Activated naive CD8-positive, alpha-beta T cell treated with anti-CD3 and anti-CD28 coated beads, Interleukin-2, amount 10 ng/mL, durations not matched to agents 7 days and 5 days (primary cell): Measurements from ENCODE around the gene RPS21. TPM values are rescaled to one million over a fixed set of nuclear protein-coding genes. Genes with fewer than 3 reads are reported as not detected.

ENCODE experiments used
- ATAC-seq: fragments of 150-1000 bp; cut with Tn5 transposase; one replicate; pipeline ENCODE4 v1.10.0; 2021; ENCODE audit warnings: low read depth, moderate library complexity
- POLR2A ChIA-PET: fragments of 350-600 bp; sonication (Branson Sonifier 250); formaldehyde crosslinking; loops from one replicate; lab custom pipeline; 2021; ENCODE audit warnings: antibody characterized with exemption; lab: Charles Lee
- DNase-seq: peaks from one replicate; pipeline ENCODE4 v3.0.0; 2021
- H3K27ac Mint-ChIP-seq: one replicate; pipeline ENCODE4 v1.8.0; 2022; ENCODE audit warnings: mild to moderate bottlenecking, mixed read lengths
- H3K27me3 Mint-ChIP-seq: one replicate; pipeline ENCODE4 v1.8.0; 2022; ENCODE audit warnings: mild to moderate bottlenecking, moderate library complexity, mixed read lengths
- H3K36me3 Mint-ChIP-seq: one replicate; pipeline ENCODE4 v1.8.0; 2021; ENCODE audit warnings: mild to moderate bottlenecking, mixed read lengths
- H3K4me1 Mint-ChIP-seq: one replicate; pipeline ENCODE4 v1.8.0; 2021; ENCODE audit warnings: mixed read lengths
- H3K4me3 Mint-ChIP-seq: one replicate; pipeline ENCODE4 v1.8.0; 2022; ENCODE audit warnings: mild to moderate bottlenecking, moderate library complexity, mixed read lengths
- H3K9me3 Mint-ChIP-seq: one replicate; pipeline ENCODE4 v1.8.0; 2021; ENCODE audit warnings: mixed read lengths
- total RNA-seq, 2 experiments: library from RNA; stranded (reverse); gene quantifications; one replicate each; pipeline ENCODE4 v1.2.3, GENCODE V29; 2021

Gene RPS21
- total RNA-seq, 2 experiments from 2014 or later: 2,045 to 2,157 TPM

DNA sequence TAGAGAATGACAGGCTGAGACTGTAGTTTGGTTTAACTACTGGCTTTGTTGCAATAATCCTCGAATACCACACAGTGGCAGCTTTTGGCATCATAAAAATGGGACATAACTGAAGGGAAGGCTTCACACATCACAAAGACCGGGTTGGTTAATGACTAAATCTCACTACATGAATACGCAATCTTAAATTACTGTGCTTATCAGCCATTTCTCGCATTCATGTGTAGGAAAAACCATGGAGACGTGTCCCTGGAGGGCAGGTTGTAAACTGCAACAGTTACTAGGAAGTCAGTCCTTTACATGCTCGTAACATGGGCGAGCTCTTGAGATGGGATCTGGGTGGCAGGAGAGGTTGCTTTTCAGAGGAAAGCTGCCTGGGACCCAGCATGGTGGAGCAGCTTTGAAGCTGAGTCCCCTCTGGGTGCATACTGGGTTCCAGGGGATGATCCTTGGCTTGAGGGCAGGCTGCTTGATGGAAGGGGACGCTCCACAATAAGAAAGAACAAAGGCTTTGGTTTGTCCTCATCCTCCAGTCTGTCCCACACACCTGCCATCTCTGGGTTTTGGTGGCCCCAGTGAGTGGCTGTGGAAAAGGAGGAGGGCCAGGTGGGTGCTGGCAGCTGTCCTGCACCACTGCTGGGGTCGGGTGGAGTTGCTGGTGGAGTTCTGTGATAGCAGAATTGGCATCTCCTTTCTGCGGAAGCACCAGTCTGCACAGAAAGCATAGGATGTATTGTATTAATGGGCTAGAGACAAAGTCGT lies 2.1 kb downstream of the RPS21 start:
- ATAC-seq (no peak), DNase-seq (no peak)
- Mint-ChIP-seq H3K4me1 (peaks cover 30% of the 10 kb centered on the region), H3K27ac (peak overlapping the region; percentile 93), H3K9me3 (no peaks in the 10 kb centered on the region), H3K4me3 (peak overlapping the region; percentile 87), H3K27me3 (no peaks in the 10 kb centered on the region), H3K36me3 (peaks cover 18% of the 10 kb centered on the region)
- POLR2A ChIA-PET: no interaction called here

DNA sequence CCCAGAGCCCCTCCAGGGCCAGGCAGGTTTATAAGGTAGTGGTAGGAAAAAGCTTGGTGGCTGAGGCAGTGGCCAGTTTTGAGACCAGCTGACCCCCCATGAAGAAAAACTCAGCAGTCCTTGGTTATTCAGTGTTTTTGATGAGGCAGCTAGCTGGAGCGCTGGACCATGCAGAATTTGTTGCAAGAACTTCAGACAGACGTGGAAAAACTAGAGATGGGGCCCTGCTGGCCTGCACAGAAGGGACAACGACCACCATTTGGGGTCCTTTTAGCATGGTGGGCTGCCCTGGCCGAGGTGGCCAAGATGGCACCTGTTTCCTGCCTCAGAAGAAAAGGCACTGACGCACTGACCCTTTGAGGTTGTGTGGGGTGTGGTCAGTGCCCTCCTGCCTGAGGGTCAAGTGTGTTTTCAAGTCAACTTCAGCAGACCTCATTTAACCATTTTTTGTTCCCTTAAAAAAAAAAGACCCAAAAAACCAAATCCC lies 2.7 kb downstream of the RPS21 start:
- H3K36me3 Mint-ChIP-seq: peaks cover 18% of the 10 kb centered on the region
- H3K9me3 Mint-ChIP-seq: no peaks in the 10 kb centered on the region
- POLR2A ChIA-PET: no interaction called here
- DNase-seq (no peak), ATAC-seq (no peak)
- H3K27me3 Mint-ChIP-seq: no peaks in the 10 kb centered on the region
- peaks cover 28% of the 10 kb centered on the region for H3K4me1 Mint-ChIP-seq
- no peak overlapping the region for H3K4me3 Mint-ChIP-seq
- peak overlapping the region; percentile 60 for H3K27ac Mint-ChIP-seq

DNA sequence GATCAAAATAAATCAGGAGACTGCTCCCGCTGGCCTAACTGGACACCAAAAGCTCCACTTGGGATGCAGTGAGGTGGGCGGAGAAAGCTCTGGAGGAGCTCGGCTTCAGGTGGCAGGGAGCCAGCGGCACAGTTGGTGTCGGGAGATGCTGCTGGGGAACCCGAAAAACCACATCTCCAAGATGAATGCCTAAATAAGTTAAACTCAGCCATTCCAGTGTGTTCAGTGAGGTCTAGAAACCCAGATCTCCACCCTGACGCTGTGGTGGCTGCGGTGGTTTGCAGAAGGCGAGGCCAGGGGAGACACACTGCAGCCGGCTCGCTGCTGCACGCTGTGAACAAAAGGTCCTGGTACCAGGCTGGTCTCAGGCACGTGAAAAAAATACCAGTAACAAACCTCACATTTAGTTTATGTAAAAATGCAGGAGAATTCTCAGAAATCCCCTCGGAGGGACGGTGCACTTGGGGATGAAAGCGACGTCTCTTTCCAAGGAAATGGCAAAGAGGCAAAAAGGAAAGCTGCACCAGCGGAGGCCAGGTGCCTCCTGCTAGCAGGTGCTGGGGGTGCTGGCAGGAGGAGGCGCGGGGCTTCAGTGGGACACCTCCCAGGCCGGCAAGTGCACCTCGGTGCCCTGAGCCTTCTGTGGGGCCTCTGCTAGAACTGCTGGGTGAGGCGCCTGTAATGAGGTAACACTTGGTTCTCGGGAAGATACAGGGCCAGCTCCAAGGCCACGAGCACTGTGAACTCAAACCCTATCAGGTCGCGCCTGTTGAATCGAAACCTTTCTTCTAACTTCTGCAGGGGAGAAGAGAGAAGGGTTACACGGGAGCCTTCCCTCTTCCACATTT lies 3.6 kb downstream of the RPS21 start:
- Mint-ChIP-seq H3K4me3 (no peak overlapping the region), H3K36me3 (peaks cover 18% of the 10 kb centered on the region)
- POLR2A ChIA-PET: no interaction called here

DNA sequence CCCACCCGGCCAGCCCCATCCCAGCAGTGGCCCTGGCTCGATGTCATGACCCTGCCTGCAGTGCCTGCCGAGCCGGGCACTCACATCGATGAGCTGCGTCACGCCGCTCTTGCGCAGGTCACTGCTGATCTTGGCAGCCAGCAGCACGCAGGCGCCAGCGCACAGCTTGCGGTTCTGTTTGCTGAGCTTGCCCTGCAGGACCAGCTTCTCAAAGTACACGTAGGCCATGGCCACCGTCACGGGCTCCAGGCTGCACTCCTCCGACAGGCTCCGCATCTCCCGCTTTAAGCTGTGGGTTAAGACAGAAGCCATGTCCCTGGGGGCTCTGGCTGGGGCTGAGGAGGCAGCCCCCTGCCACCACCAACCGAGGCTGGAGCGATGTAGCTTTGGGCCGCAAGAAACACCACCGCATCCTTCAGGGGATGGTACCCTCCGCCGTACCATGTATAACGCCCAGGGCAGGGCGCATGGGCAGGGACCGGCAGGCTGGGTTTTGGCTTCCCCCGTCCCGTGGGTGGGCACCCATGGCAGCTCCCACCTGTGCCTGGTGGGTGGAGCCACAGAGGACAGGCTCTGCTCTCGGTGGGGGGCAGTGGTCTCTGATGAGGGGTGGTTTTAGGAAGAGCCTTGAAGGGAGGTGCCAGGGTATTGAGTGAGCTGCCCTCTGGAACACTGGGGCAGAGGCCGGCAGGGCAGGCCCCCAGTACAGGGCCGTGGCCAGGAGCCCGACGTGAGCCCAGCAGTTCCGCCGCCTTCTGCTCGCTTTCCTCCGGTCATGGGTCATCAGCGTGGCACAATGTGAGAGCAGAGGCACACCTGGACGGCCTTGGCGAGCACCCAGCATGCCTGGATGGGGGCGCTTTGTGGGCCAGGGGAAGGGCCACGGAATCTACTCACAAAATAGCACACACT lies 4.5 kb downstream of the RPS21 start:
- POLR2A ChIA-PET: no interaction called here
- H3K4me1 Mint-ChIP-seq: peaks cover 15% of the 10 kb centered on the region
- peaks cover 18% of the 10 kb centered on the region for H3K36me3 Mint-ChIP-seq
- no peak for DNase-seq
- no peaks in the 10 kb centered on the region for H3K27me3 Mint-ChIP-seq
- H3K4me3 Mint-ChIP-seq: no peak overlapping the region
- H3K27ac Mint-ChIP-seq: no peak overlapping the region
- no peaks in the 10 kb centered on the region for H3K9me3 Mint-ChIP-seq
- ATAC-seq: no peak

More for the DNA sequence above, 3.6 kb downstream of the RPS21 start:
- H3K27ac Mint-ChIP-seq: no peak overlapping the region
- H3K9me3 Mint-ChIP-seq: no peaks in the 10 kb centered on the region
- DNase-seq (no peak), ATAC-seq (no peak)
- peaks cover 21% of the 10 kb centered on the region for H3K4me1 Mint-ChIP-seq
- no peaks in the 10 kb centered on the region for H3K27me3 Mint-ChIP-seq

DNA sequence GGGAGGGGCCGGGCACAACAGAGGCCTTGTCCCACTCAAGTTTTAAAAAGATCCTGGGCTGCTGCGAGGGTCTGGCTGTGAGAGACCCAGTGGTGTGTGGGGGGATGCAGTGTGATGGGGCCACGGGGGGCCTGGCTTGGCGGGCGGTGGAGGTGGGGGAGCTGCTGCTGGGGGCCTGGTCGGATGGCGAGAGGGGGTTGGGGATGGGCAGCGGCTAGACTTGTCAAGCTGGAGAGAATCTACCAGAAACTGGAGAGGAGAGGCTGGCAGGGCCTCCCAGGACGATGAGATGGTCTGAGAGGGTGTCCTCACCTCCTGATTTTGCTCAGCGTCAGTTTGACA lies 5.1 kb downstream of the RPS21 start:
- H3K4me3 Mint-ChIP-seq: no peak overlapping the region
- no peak overlapping the region for H3K27ac Mint-ChIP-seq
- no peaks in the 10 kb centered on the region for H3K9me3 Mint-ChIP-seq
- POLR2A ChIA-PET: no interaction called here
- H3K27me3 Mint-ChIP-seq: no peaks in the 10 kb centered on the region
- ATAC-seq: no peak
- DNase-seq: no peak
- peaks cover 18% of the 10 kb centered on the region for H3K36me3 Mint-ChIP-seq
- H3K4me1 Mint-ChIP-seq: peaks cover 15% of the 10 kb centered on the region

DNA sequence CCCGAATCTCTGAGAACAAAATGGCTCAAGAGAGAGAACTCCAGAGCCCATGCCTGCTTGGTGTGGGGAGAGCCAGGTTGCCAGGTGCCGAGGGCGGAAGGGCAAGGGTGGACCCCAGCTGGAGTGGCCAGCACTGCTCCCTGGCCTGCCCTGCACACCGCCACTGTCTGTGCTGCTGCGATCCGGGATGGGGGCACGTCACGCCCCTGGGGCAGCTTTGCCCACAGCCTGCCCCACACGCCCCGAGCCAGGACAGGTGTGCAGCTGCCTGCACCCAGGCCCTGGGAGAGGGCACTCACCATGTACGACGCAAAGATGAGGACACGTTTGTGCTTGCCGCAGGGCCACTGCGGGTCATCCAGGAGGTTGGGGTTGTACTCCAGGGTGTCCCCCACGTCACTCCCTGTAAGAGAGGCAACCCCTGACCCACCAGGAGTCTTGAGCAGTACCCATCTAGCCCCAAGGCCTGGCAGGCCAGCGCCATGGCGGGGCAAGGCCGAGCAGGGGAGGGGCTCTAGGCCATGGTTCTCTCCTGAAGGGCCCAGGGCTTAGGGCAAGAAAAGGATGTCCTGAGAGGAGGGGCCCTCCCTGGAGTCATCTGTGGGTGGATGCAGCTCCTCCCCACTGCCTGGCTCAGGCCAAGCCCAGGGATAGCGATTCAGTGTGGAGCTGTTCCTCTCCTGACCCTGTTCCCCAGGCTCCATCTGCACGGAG lies 5.9 kb downstream of the RPS21 start:
- DNase-seq: no peak
- ATAC-seq: no peak
- no peak overlapping the region for H3K27ac Mint-ChIP-seq
- H3K9me3 Mint-ChIP-seq: peaks cover 2% of the 10 kb centered on the region
- no peaks in the 10 kb centered on the region for H3K27me3 Mint-ChIP-seq
- peaks cover 13% of the 10 kb centered on the region for H3K4me1 Mint-ChIP-seq
- POLR2A ChIA-PET: no interaction called here
- no peak overlapping the region for H3K4me3 Mint-ChIP-seq
- peaks cover 15% of the 10 kb centered on the region for H3K36me3 Mint-ChIP-seq

DNA sequence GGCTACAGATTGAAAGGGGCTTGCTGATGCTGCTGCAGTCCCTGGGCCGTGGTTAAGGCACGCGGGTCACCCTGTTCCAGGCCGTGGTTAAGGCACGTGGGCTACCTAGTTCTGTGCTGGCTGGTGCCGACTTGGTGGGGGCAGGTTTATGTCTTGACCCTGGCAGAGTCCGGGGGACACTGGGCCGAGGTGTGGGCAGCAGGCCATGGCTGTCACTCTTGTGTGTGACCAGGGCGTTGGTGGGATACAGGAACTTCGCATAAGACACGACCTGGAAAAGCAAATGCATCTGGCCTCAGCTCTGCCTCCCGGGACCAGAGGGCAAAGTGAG lies 6.4 kb downstream of the RPS21 start:
- peaks cover 16% of the 10 kb centered on the region for H3K36me3 Mint-ChIP-seq
- DNase-seq (no peak), ATAC-seq (no peak)
- H3K4me1 Mint-ChIP-seq: peaks cover 8% of the 10 kb centered on the region
- no peak overlapping the region for H3K4me3 Mint-ChIP-seq
- no peak overlapping the region for H3K27ac Mint-ChIP-seq
- H3K27me3 Mint-ChIP-seq: no peaks in the 10 kb centered on the region
- POLR2A ChIA-PET: no interaction called here
- H3K9me3 Mint-ChIP-seq: peaks cover 6% of the 10 kb centered on the region

DNA sequence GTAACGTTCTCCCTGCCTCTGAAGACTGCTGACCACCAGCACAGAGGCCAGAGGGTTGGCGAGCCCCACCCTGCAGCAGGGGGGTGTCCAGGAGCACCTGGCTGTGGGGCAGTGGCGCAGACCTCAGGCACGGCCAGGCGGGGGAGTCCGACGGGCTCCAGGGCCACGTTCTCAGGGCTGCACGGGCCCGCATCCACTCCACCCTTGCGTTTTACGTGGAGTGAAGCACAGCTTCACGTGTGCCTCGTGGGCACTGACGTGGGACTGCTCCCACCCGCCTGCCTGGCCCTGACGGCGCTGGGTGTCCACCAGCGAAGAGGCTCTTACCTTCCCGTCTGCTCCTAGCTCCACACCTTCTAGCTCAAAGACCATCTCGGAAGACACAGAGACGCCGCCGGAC lies 6.9 kb downstream of the RPS21 start:
- POLR2A ChIA-PET: no interaction called here
- Mint-ChIP-seq H3K4me3 (no peak overlapping the region), H3K36me3 (peaks cover 11% of the 10 kb centered on the region), H3K27me3 (no peaks in the 10 kb centered on the region), H3K27ac (no peak overlapping the region), H3K4me1 (peaks cover 3% of the 10 kb centered on the region), H3K9me3 (peaks cover 6% of the 10 kb centered on the region)
- ATAC-seq: no peak
- DNase-seq: no peak

DNA sequence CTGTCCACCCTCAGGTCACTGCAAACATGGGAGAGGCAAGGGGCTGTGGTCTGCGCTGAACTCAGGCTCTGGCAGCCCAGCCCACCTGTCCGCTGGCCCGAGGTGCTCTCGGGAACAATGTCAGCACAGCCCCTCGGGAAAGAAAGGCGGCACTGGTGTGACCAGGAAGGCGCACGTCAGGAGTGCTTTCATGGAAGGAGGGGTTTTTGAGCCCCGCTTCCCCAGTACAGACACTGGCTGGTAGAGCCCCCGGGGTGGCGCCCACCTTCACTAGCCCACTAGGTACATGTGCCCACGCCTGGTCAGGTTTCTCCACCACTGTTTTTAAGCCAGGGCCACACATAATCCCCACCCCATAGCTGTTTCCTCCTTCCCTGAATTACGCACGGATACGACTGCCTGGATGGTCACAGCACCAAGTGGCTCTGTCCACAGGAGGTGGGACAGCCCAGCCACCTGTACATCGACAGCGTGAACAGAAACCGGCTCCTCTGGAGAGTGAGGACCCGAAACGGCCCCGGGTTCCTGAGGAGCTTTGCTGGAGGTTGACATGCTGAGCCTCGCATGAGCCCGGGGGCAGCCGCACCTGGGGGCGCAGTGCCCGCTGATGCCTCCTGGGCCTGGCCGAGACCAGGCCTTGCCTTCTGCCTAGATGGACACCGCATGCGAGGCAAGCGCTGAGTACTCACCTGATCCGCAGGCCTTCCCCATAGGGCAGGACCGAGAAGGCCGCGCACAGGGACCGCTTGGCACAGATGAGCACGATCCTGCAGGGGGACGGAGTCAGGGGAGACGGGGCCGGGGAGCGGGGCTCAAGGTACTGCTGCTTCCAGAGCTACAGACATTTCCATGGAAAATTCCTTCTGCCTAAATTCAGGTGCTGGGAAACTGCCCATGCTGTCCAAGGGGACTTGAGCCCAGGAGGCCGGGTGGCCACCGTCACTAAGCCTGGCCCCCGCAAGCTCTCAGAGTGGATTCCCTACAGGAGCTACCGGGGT lies 7.6 kb downstream of the RPS21 start:
- no peak for DNase-seq
- ATAC-seq: no peak
- peaks cover 8% of the 10 kb centered on the region for H3K36me3 Mint-ChIP-seq
- no peaks in the 10 kb centered on the region for H3K27me3 Mint-ChIP-seq
- H3K27ac Mint-ChIP-seq: no peak overlapping the region
- no peak overlapping the region for H3K4me3 Mint-ChIP-seq
- POLR2A ChIA-PET: interaction anchor here (1.0 kb wide), 1 partner anchor 222 kb away, joined by 3 read pairs; no protein-coding TSS in a partner anchor
- H3K9me3 Mint-ChIP-seq: peaks cover 6% of the 10 kb centered on the region
- H3K4me1 Mint-ChIP-seq: no peaks in the 10 kb centered on the region

DNA sequence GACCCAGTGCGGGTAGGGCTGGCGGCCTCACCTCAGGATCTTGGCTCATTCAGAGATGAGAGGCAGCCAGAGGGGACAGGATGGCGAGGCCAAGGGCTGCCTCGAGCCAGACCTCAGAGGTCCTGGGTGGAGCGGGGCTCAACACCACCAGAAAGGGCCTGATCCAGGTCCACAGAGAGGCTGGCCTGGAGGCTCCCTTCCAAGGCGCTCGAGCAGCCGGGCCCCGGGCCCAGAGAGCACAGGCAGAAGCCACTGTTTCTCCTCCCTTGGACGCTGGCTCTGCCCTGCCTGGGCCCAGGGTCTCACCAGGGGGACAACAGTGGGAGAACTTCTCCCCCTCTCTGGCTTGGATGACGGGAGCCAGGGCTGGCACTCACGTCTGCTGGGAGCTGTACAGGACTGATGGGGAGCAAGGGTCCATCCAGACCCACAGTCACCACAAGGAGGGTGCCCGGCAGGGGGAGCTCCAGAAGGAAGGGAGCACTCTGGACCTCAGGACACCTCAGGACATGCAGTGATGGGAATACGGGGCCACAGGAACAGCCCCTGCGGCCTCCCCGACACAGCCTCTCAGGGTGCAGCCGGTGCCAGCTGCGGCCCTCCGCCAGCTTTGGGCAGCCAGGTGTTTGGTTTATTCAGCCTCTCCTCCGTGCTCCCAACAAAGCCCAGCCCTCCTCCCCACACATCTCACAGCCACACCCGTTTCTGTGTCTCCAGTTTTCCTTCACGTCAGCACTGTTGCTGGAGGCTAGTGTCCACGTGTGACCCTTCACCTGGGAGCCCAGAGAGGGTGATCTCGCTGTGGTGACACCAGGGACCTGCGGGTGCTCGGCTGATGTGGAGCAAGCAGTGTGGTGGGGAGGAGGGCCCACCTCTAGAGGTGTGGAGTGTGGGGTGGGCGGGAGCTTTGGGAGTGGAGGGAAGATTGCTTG lies 8.7 kb downstream of the RPS21 start:
- Mint-ChIP-seq H3K9me3 (peaks cover 6% of the 10 kb centered on the region), H3K4me3 (no peak overlapping the region), H3K27ac (no peak overlapping the region), H3K27me3 (no peaks in the 10 kb centered on the region), H3K36me3 (peaks cover 8% of the 10 kb centered on the region), H3K4me1 (no peaks in the 10 kb centered on the region)
- ATAC-seq (no peak), DNase-seq (no peak)
- POLR2A ChIA-PET: interaction anchor here (1.0 to 1.3 kb wide), 2 partner anchors 9 to 221 kb away, joined by 3 read pairs; partner anchors contain the start of gene RPS21
